Right lobe of liver (tissue), 4 donors: Measurements from ENCODE around the gene VSX1.

ENCODE experiments used
- CTCF ChIP-seq, 4 donors: fragments of 200-600 bp in 3 of 4; fragments of 450-650 bp in 1 of 4; IDR thresholded peaks; one replicate each; pipeline versions ENCODE4 v1.5.1 to v1.8.0; 2016 to 2022; ENCODE audit warnings: antibody characterized with exemption in 4 of 4, mild to moderate bottlenecking in 2 of 4
- POLR2A ChIP-seq: fragments of 450-650 bp; IDR thresholded peaks from one replicate; pipeline ENCODE4 v1.6.1; 2017; ENCODE audit warnings: antibody characterized with exemption, mild to moderate bottlenecking
- donor health status: DM: no; HTN: no; CAD: no.
- donor health status: DM: no; HTN: no; CAD: no.
- donor health status: DM: no; HTN: yes; CAD: no.

- no peak for TF ChIP-seq POLR2A
- no peak for TF ChIP-seq CTCF (IDR thresholded peaks at IDR 0.05)
Observed at GRCh38 chr20:25047766-25048165, 34.2 kb downstream of the VSX1 start.
